ENCODE data around the gene AKAP3.
A peak's percentile ranks its signal among the peaks of the same experiment; 100 is the strongest.

The AKAP3 gene

GRCh38 chr12:4648501-4649357 is at the start of gene AKAP3, which contains the start of gene NDUFA9:
TSS of gene AKAP3 (minus strand) at chr12:4649051. CDS start at chr12:4638196, 10,855 bp downstream.
TSS of gene NDUFA9 (plus strand) at chr12:4649114. CDS start at chr12:4649127, 13 bp downstream.
- Mint-ChIP-seq H3K36me3 (ENCODE audit: low read depth) (peaks cover 6% of the 10 kb centered on the region), H3K9me3 (no peaks in the 10 kb centered on the region), H3K27ac (peak within 1 kb of the TSS; percentile 94), H3K27me3 (no peaks in the 10 kb centered on the region), H3K4me3 (peak within 1 kb of the TSS; percentile 95), H3K4me1 (peaks cover 48% of the 10 kb centered on the region)
- ATAC-seq (peak; percentile 96), DNase-seq (peak; percentile 80)

- no peak for ATAC-seq
Observed at GRCh38 chr12:4690760-4691159, 41.9 kb upstream of the AKAP3 start.

GRCh38 chr12:4685317-4685716 is 36.5 kb upstream of the AKAP3 start:
- Mint-ChIP-seq H3K27me3 (no peaks in the 10 kb centered on the region), H3K36me3 (ENCODE audit: low read depth) (peaks cover 53% of the 10 kb centered on the region)

More at GRCh38 chr12:4690760-4691159, 41.9 kb upstream of the AKAP3 start:
- H3K36me3 Mint-ChIP-seq (ENCODE audit: low read depth) = peaks cover 53% of the 10 kb centered on the region
- H3K9me3 Mint-ChIP-seq = no peaks in the 10 kb centered on the region
- DNase-seq = no peak
- H3K4me3 Mint-ChIP-seq = no peak overlapping the region
- H3K27me3 Mint-ChIP-seq = no peaks in the 10 kb centered on the region
- H3K27ac Mint-ChIP-seq = no peak overlapping the region
- peaks cover 2% of the 10 kb centered on the region for H3K4me1 Mint-ChIP-seq

DNA sequence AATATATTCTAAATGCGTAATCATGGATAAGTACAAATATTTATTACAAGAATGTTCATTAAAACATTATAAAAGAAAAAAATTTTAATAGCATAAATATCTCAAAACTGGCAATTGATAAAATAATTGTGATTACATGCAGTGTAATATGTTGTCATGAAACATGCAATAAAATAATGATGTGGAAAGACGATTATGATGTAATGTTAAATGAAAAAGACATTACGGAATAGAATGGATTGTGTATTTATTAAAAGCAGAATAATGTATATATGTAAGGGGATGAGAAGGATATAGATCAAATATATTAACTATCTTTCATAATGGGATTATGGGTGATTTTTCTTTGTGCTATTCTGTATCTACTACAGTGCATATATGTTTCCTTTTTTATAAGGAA is 32.9 kb upstream of the AKAP3 start:
- Mint-ChIP-seq H3K4me1 (no peaks in the 10 kb centered on the region), H3K36me3 (ENCODE audit: low read depth) (peaks cover 33% of the 10 kb centered on the region), H3K9me3 (no peaks in the 10 kb centered on the region), H3K4me3 (no peak overlapping the region), H3K27me3 (no peaks in the 10 kb centered on the region), H3K27ac (no peak overlapping the region)
- DNase-seq = no peak
- ATAC-seq = no peak

More at GRCh38 chr12:4685317-4685716, 36.5 kb upstream of the AKAP3 start:
- no peak overlapping the region for H3K27ac Mint-ChIP-seq
- DNase-seq (no peak), ATAC-seq (no peak)
- no peak overlapping the region for H3K4me3 Mint-ChIP-seq
- no peaks in the 10 kb centered on the region for H3K4me1 Mint-ChIP-seq
- H3K9me3 Mint-ChIP-seq = no peaks in the 10 kb centered on the region

GRCh38 chr12:4679711-4680110 is 30.9 kb upstream of the AKAP3 start:
- H3K27me3 Mint-ChIP-seq = no peaks in the 10 kb centered on the region
- H3K9me3 Mint-ChIP-seq = no peaks in the 10 kb centered on the region
- H3K36me3 Mint-ChIP-seq (ENCODE audit: low read depth) = peaks cover 22% of the 10 kb centered on the region
- DNase-seq (no peak), ATAC-seq (no peak)
- no peak overlapping the region for H3K4me3 Mint-ChIP-seq
- H3K4me1 Mint-ChIP-seq = no peaks in the 10 kb centered on the region
- peak overlapping the region; percentile 10 for H3K27ac Mint-ChIP-seq

DNA sequence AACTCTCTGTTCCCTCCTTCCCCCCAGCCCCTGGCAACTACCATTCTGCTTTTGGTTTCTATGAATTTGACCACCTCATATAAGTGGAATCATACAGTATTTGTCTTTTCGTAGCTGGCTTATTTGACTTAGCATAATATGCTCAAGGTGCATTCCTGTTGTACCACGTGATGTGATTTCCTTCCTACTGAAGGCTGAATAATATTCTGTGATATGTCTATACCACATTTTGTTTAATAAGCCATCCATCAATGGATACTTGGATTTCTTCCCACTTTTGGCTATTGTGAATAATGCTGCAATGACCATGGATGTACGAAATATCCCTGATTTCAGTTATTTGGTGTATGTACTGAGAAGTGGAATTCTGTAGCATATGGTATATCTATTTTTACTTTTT is 16.4 kb upstream of the AKAP3 start:
- no peaks in the 10 kb centered on the region for H3K27me3 Mint-ChIP-seq
- no peak for DNase-seq
- no peaks in the 10 kb centered on the region for H3K9me3 Mint-ChIP-seq
- ATAC-seq = no peak
- no peak overlapping the region for H3K4me3 Mint-ChIP-seq
- H3K27ac Mint-ChIP-seq = no peak overlapping the region
- no peaks in the 10 kb centered on the region for H3K4me1 Mint-ChIP-seq
- peaks cover 57% of the 10 kb centered on the region for H3K36me3 Mint-ChIP-seq (ENCODE audit: low read depth)

DNA sequence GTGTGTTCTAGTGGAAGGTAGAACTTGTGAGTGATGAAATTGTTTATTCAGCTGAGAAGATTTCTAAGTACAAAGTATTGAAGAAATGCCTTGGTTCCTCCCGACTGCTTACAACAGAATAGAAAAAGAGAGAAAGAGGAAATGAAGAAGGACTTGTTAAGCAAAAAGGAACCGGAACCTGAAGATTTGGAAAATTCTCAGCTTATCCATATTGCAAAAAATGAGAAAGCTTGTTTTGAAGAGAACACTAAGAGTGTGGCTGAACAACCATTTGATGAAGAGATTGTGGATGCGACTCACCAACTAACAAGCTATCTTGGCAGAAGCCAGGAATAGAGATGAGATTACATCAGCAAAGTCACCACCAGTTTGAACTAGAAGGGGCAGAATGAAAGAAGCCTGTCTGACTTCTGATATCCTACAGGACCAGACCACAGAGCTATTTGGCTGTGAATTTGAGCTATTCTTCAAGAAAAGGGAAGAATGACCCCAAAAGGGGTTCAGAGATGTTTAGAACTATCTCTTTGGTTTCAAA is 15.2 kb upstream of the AKAP3 start:
- ATAC-seq (no peak), DNase-seq (no peak)
- no peaks in the 10 kb centered on the region for H3K9me3 Mint-ChIP-seq
- H3K27ac Mint-ChIP-seq = no peak overlapping the region
- H3K4me1 Mint-ChIP-seq = no peaks in the 10 kb centered on the region
- no peaks in the 10 kb centered on the region for H3K27me3 Mint-ChIP-seq
- H3K4me3 Mint-ChIP-seq = no peak overlapping the region
- peaks cover 52% of the 10 kb centered on the region for H3K36me3 Mint-ChIP-seq (ENCODE audit: low read depth)

DNA sequence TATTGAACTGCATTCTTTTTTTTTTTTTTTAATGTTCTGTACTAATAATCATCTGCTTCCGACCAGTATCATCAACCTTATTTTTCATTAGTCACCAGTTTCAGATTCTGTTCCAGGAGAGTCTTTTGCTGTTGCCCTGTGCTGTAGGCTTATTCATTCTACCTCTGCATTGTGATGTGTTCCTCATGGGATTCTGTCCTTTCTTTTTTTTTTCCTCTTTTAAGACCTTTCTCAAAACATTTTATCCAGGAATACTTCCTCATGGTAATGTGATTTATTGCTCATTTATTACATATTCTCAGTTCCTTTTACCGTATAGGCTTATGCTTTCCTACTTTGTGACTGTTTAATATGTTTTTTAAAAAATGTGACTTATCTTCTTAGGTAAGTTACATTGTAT is 4.8 kb upstream of the AKAP3 start:
- Mint-ChIP-seq H3K9me3 (no peaks in the 10 kb centered on the region), H3K27me3 (no peaks in the 10 kb centered on the region)

GRCh38 chr12:4653257-4653656 is 4.4 kb upstream of the AKAP3 start:
- Mint-ChIP-seq H3K36me3 (ENCODE audit: low read depth) (peaks cover 28% of the 10 kb centered on the region), H3K27ac (no peak overlapping the region), H3K27me3 (no peaks in the 10 kb centered on the region), H3K9me3 (no peaks in the 10 kb centered on the region), H3K4me1 (peaks cover 38% of the 10 kb centered on the region), H3K4me3 (no peak overlapping the region)
- no peak for DNase-seq
- ATAC-seq = no peak

More for the DNA sequence above, 4.8 kb upstream of the AKAP3 start:
- DNase-seq (no peak), ATAC-seq (no peak)
- no peak overlapping the region for H3K27ac Mint-ChIP-seq
- H3K4me1 Mint-ChIP-seq = peaks cover 36% of the 10 kb centered on the region
- H3K4me3 Mint-ChIP-seq = no peak overlapping the region
- H3K36me3 Mint-ChIP-seq (ENCODE audit: low read depth) = peaks cover 28% of the 10 kb centered on the region

- no peak for DNase-seq
- Mint-ChIP-seq H3K4me3 (peak overlapping the region; percentile 95), H3K27ac (peak overlapping the region; percentile 94), H3K9me3 (no peaks in the 10 kb centered on the region), H3K36me3 (ENCODE audit: low read depth) (peaks cover 6% of the 10 kb centered on the region), H3K27me3 (no peaks in the 10 kb centered on the region), H3K4me1 (peaks cover 49% of the 10 kb centered on the region)
- ATAC-seq = no peak
Observed at GRCh38 chr12:4649358-4649661, 459 bp upstream of the AKAP3 start.

GRCh38 chr12:4648104-4648500 is 749 bp downstream of the AKAP3 start:
- Mint-ChIP-seq H3K27me3 (no peaks in the 10 kb centered on the region), H3K4me1 (peaks cover 44% of the 10 kb centered on the region), H3K9me3 (no peaks in the 10 kb centered on the region), H3K27ac (peak overlapping the region; percentile 94), H3K36me3 (ENCODE audit: low read depth) (peaks cover 6% of the 10 kb centered on the region), H3K4me3 (peak overlapping the region; percentile 95)
- no peak for DNase-seq
- no peak for ATAC-seq

GRCh38 chr12:4645023-4645422 is 3.8 kb downstream of the AKAP3 start:
- no peak for DNase-seq
- Mint-ChIP-seq H3K27me3 (no peaks in the 10 kb centered on the region), H3K4me3 (no peak overlapping the region), H3K4me1 (peaks cover 22% of the 10 kb centered on the region), H3K36me3 (ENCODE audit: low read depth) (no peaks in the 10 kb centered on the region), H3K27ac (no peak overlapping the region), H3K9me3 (no peaks in the 10 kb centered on the region)
- no peak for ATAC-seq

DNA sequence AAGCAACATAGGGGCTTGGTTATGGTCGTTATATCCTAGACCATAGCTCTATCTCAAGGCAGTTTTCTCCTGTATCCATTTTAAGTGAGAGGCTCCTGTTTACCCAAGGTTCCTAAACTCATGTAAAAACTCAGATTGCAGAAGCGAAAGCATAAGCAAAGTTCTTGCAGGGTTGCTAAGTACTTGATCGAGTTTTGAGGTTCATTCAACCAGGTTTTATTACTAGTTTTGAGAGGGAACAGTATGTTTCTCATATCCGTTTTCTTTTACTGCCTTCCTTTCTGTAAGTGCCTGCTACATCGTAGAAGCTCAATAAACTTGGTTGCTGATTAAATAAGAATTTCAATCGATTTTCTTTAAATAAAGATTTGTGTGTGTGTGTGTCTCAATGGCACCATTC is 5.1 kb downstream of the AKAP3 start:
- no peak overlapping the region for H3K4me3 Mint-ChIP-seq
- H3K4me1 Mint-ChIP-seq = peaks cover 14% of the 10 kb centered on the region
- no peaks in the 10 kb centered on the region for H3K9me3 Mint-ChIP-seq
- H3K36me3 Mint-ChIP-seq (ENCODE audit: low read depth) = no peaks in the 10 kb centered on the region
- DNase-seq (no peak), ATAC-seq (no peak)
- no peak overlapping the region for H3K27ac Mint-ChIP-seq
- H3K27me3 Mint-ChIP-seq = no peaks in the 10 kb centered on the region

- ATAC-seq (no peak), DNase-seq (no peak)
- H3K4me3 Mint-ChIP-seq = no peak overlapping the region
- H3K36me3 Mint-ChIP-seq (ENCODE audit: low read depth) = peaks cover 3% of the 10 kb centered on the region
- no peaks in the 10 kb centered on the region for H3K4me1 Mint-ChIP-seq
- no peaks in the 10 kb centered on the region for H3K9me3 Mint-ChIP-seq
- H3K27me3 Mint-ChIP-seq = peaks cover 3% of the 10 kb centered on the region
- no peak overlapping the region for H3K27ac Mint-ChIP-seq
Observed at GRCh38 chr12:4630262-4630661, 18.6 kb downstream of the AKAP3 start.

GRCh38 chr12:4628406-4628805 is 20.4 kb downstream of the AKAP3 start:
- ATAC-seq = no peak
- no peaks in the 10 kb centered on the region for H3K4me1 Mint-ChIP-seq
- H3K27me3 Mint-ChIP-seq = peaks cover 3% of the 10 kb centered on the region
- no peak overlapping the region for H3K27ac Mint-ChIP-seq
- H3K36me3 Mint-ChIP-seq (ENCODE audit: low read depth) = no peaks in the 10 kb centered on the region
- no peak overlapping the region for H3K4me3 Mint-ChIP-seq
- DNase-seq = no peak
- no peaks in the 10 kb centered on the region for H3K9me3 Mint-ChIP-seq

Measured in activated naive CD8-positive, alpha-beta T cell treated with anti-CD3 and anti-CD28 coated beads, Interleukin-2, amount 50 U/mL, for 24 hours (primary cell).